Omental fat pad (tissue), 4 donors: ENCODE measurements around the gene CDH23. TPM values are rescaled to one million over a fixed set of nuclear protein-coding genes. Genes with fewer than 3 reads are reported as not detected.

ENCODE experiments used
- ATAC-seq: fragments of 150-250 bp; one replicate; pipeline ENCODE4 v1.9.1; 2016; ENCODE audit warnings: mild to moderate bottlenecking, moderate library complexity; ENCODE audit not compliant: low FRiP score
- DNase-seq: peaks from one replicate; pipeline ENCODE4 v3.0.0-alpha.2; 2019; ENCODE audit warnings: low spot score
- CTCF ChIP-seq, 3 donors: fragments of 450-650 bp; IDR thresholded peaks; one replicate each; pipeline ENCODE4 v1.5.1; 2016 to 2017; ENCODE audit warnings: antibody characterized with exemption in 3 of 3, mild to moderate bottlenecking in 3 of 3, moderate library complexity in 2 of 3
- total RNA-seq, 4 donors: library from RNA; depleted of rRNA; stranded (reverse); fragments of >200 nt; gene quantifications; one replicate each; pipeline ENCODE4 v1.1.0, GENCODE V29; 2016

The CDH23 gene
- total RNA-seq, 4 donors from 2014 or later = 25.3 to 41.9 (median 34.4) TPM

DNA sequence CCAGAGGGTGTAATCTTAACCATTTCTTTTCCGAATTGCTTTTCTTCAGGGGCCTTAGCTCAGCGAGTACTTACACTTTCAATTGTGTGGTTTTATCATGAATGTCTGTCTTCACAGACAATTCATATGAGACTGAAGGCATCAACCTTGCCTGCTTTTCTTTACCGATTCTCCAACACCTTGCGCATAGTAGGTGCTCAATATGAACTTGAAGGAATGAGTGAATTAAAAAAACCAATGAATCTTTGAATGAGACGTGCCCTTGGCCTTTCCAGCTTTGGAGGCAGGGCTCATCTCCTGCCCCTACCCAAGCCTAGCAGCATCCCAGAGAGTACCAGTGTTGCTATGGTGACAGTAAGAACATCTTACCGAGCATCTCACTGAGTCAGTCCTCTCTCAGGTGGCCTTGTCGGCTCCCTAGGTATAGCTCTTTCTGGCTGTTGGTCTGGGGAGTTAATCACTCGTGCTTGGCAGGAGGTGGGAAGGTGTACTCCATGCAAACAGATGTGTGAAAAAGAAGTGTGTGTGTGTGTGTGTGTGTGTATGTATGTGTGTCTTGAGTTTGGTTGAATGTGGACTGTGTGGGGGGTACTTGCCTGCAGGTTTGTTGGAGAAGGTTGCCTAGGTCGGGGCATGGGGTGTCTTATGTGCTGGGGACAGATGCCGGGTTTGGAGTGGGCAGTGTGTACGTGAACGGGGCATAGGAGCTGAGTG is 215.1 kb downstream of the CDH23 start:
- DNase-seq (no peak), ATAC-seq (no peak)
- TF ChIP-seq CTCF (IDR thresholded peaks at IDR 0.05) = no peak

DNA sequence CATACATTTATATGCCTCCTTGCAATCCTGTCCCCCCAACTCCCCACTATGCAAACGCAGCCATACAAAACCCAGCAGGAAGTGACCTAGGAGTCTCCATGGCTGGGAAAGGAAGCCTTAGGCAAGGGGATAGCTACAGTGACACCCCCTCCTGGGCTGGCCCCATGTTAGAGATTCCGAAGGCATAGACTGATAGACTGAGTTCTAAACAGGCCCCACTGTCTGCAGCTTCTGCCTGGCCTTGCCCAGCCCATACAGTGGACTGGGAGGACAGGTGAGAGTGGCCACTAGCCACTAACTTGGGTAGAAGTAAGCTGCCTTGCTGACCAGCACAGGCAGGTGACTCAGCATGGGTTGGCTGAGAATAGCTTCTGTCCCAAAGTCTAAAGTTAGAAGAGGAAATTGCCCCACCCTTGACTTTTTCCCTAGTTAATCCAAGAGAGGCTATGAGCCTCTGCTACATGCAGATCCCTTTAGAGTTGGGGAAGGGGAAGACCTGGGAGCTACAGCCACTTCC is 216.6 kb downstream of the CDH23 start:
- ATAC-seq (peak; percentile 29), DNase-seq (no peak)

GRCh38 chr10:71613877-71614276 is 217.2 kb downstream of the CDH23 start:
- DNase-seq (no peak), ATAC-seq (no peak)
- no peak for TF ChIP-seq CTCF (IDR thresholded peaks at IDR 0.05)

More for the DNA sequence above, 216.6 kb downstream of the CDH23 start:
- no peak for TF ChIP-seq CTCF (IDR thresholded peaks at IDR 0.05)

DNA sequence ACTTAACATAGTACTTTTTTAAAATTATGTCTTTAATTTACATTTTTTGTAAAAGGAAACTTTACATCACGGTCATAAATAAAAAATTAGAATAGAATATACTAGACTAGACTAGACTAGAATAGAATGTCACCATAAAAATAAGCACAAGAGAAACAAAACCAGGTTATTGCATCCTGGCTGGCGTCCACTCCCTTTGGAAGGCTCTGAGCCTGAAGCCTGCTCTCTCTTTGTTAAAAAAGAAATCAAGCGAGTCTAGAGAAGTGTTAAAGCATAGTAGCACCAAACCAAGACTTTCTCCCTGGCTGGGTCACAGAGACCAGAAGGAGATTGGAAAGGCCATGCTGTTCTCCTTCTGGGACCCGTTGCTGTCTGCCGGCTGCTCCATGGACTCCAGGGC is 218.2 kb downstream of the CDH23 start:
- no peak for TF ChIP-seq CTCF (IDR thresholded peaks at IDR 0.05)
- no peak for ATAC-seq
- no peak for DNase-seq

DNA sequence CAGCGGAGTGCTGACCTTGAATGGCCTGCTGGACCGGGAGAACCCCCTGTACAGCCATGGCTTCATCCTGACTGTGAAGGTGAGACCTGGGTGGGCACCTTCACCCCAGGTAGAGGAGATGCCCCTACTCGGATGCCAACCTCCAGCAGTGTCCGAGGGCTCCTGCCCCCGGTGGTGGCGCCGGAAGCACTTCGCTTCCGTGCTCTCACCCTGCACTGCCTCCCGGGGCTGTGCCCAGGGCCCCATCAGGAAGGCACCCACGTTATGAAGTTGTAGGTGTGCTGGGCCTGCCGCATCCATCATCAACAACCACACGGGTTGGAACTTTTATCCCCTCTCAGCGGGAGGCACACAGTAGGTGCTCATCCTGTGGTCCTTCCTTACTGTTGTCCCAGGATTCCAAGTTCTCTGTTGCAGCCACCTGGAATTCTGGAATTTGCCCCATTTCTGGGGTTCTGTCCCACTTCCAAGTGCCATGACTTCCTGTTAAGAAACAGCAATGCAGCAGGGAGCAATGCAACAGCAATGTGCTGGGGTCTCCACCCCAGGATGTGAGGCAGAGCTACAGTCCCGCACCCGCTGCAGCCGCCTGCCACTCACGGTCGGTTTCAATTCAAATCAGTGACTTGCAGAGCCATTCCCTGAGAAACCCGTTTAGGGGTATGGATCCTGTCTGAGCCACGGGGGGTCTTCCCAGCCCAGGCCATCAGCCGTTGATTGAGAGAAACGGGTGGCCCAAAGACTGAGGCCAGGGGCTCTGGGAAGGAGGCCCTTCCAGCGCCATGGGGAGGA is 219.0 kb downstream of the CDH23 start:
- ATAC-seq = no peak
- no peak for DNase-seq
- TF ChIP-seq CTCF (IDR thresholded peaks at IDR 0.05) = no peak

DNA sequence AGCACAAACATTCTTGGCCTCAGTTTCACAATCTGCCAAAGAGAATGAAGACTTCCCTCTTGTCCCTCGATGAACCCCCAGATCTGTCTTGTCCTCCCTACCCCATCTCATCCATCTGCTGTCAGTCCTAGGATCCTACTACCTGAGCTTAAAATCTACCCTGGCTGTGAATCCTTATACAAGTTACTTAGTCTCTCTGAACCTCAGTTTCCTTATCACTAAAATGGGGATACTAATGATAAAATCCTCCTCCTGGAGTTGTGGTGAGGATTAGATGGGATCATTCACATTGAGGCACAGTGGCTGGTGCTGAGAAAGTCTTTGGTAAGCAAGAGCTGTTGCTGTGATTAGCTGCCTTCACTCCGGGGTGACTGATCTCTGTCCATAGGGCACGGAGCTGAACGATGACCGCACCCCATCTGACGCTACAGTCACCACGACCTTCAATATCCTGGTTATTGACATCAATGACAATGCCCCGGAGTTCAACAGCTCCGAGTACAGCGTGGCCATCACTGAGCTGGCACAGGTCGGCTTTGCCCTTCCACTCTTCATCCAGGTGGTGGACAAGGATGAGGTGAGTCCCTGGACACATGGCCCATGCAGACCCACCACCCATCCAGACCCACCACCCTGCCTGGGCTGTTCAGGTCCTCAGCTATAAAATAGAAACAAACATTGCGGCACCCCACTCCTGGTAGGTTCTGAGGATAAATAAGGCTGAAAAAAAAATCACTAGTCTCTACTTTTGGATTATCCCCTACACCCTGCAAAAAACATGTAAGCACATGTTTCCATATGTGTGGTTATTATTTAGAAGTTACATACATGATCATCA is 220.3 kb downstream of the CDH23 start:
- DNase-seq = no peak
- TF ChIP-seq CTCF (IDR thresholded peaks at IDR 0.05) = no peak
- no peak for ATAC-seq
